HepG2 (cell line): ENCODE results near the gene AP2S1. TPM values are rescaled to one million over a fixed set of nuclear protein-coding genes. Genes with fewer than 3 reads are reported as not detected.
A peak's percentile ranks its signal among the peaks of the same experiment; 100 is the strongest.

Source experiments
- BRCA1 ChIP-seq: sonication (generic); formaldehyde crosslinking; IDR thresholded peaks from 2 replicates; pipeline ENCODE4 v1.4.0; 2020; ENCODE audit warnings: missing genetic modification reagents
- CHD2 ChIP-seq: IDR thresholded peaks from 2 replicates; pipeline ENCODE4 v1.6.1; 2011; ENCODE audit warnings: low read depth, low read length, improper control_type of control experiment
- FOXO1 ChIP-seq: sonication (generic); formaldehyde crosslinking; IDR thresholded peaks from 2 replicates; pipeline ENCODE4 v1.4.0; 2020; ENCODE audit warnings: missing genetic modification reagents
- KDM5B ChIP-seq: sonication (generic); formaldehyde crosslinking; IDR thresholded peaks from 2 replicates; pipeline ENCODE4 v1.4.0; 2020; ENCODE audit warnings: missing genetic modification reagents, mild to moderate bottlenecking, borderline replicate concordance
- MEIS1 ChIP-seq: sonication (generic); formaldehyde crosslinking; IDR thresholded peaks from 2 replicates; pipeline ENCODE4 v1.9.0; 2021; ENCODE audit warnings: mild to moderate bottlenecking, missing genetic modification reagents, moderate library complexity, borderline replicate concordance
- REPIN1 ChIP-seq: sonication (generic); formaldehyde crosslinking; IDR thresholded peaks from 2 replicates; pipeline ENCODE4 v1.8.0; 2022; ENCODE audit warnings: missing genetic modification reagents, low read depth, mild to moderate bottlenecking, borderline replicate concordance
- SAFB2 ChIP-seq: sonication (generic); formaldehyde crosslinking; IDR thresholded peaks from 2 replicates; pipeline ENCODE4 v1.5.1; 2020; ENCODE audit warnings: missing genetic modification reagents, low read depth, mild to moderate bottlenecking, borderline replicate concordance
- SP1 ChIP-seq, 2 experiments: fragments of 450-650 bp in 1 of 2; sonication (generic) in 1 of 2; formaldehyde crosslinking in 1 of 2; IDR thresholded peaks; 2 replicates each; pipeline versions ENCODE4 v1.4.0 to v1.6.1; 2016 to 2020; ENCODE audit warnings: missing genetic modification reagents in 1 of 2
- SPEN ChIP-seq: sonication (generic); formaldehyde crosslinking; IDR thresholded peaks from 2 replicates; pipeline ENCODE4 v1.5.1; 2020; ENCODE audit warnings: low read depth, mild to moderate bottlenecking, missing genetic modification reagents
- ZBTB7B ChIP-seq: sonication (generic); formaldehyde crosslinking; IDR thresholded peaks from 2 replicates; pipeline ENCODE4 v1.4.0; 2020; ENCODE audit warnings: missing genetic modification reagents
- ZFYVE20 ChIP-seq: sonication (generic); formaldehyde crosslinking; IDR thresholded peaks from 2 replicates; pipeline ENCODE4 v1.8.0; 2023; ENCODE audit warnings: low read depth, mild to moderate bottlenecking, moderate library complexity, missing genetic modification reagents, borderline replicate concordance
- ZNF431 ChIP-seq: sonication (generic); formaldehyde crosslinking; IDR thresholded peaks from 2 replicates; pipeline ENCODE4 v1.9.0; 2022; ENCODE audit warnings: missing genetic modification reagents, low read depth, mild to moderate bottlenecking, borderline replicate concordance
- ZNF644 ChIP-seq: IDR thresholded peaks from 2 replicates; pipeline ENCODE4 v1.6.1; 2016; ENCODE audit warnings: low read depth
- ZNF674 ChIP-seq: sonication (generic); formaldehyde crosslinking; IDR thresholded peaks from 2 replicates; pipeline ENCODE4 v1.5.0; 2020; ENCODE audit warnings: low read depth, mild to moderate bottlenecking, missing genetic modification reagents
- ZNF709 ChIP-seq: sonication (generic); formaldehyde crosslinking; IDR thresholded peaks from 2 replicates; pipeline ENCODE4 v1.5.0; 2020; ENCODE audit warnings: mild to moderate bottlenecking, missing genetic modification reagents
- ZNF777 ChIP-seq: sonication (generic); formaldehyde crosslinking; IDR thresholded peaks from 2 replicates; pipeline ENCODE4 v1.4.0; 2020; ENCODE audit warnings: missing genetic modification reagents
- ZNF850 ChIP-seq: sonication (generic); formaldehyde crosslinking; conservative IDR thresholded peaks from 2 replicates; pipeline ENCODE4 v1.9.0; 2021; ENCODE audit warnings: mild to moderate bottlenecking, missing genetic modification reagents
- ZNF891 ChIP-seq: sonication (generic); formaldehyde crosslinking; IDR thresholded peaks from 2 replicates; pipeline ENCODE4 v1.5.0; 2020; ENCODE audit warnings: mild to moderate bottlenecking, missing genetic modification reagents
- ZSCAN31 ChIP-seq: sonication (generic); formaldehyde crosslinking; IDR thresholded peaks from 2 replicates; pipeline ENCODE4 v1.5.0; 2020; ENCODE audit warnings: low read depth, mild to moderate bottlenecking, missing genetic modification reagents
- polyA plus RNA-seq, 8 experiments: library from polyadenylated mRNA; depleted of rRNA in 3 of 8; stranded (reverse) in 7 of 8; unstranded in 1 of 8; fragments of >200 nt; fragmentation: Illumina TruSeq in 4 of 8; extraction: Trizol in 4 of 8; gene quantifications; 2 replicates each; pipeline versions ENCODE4 v1.2.1 to v1.2.3, GENCODE V29; 2011 to 2016; ENCODE audit warnings: low read depth in 4 of 8, missing spikeins in 1 of 8, mixed read lengths in 1 of 8; ENCODE audit not compliant: insufficient read depth in 1 of 8
- total RNA-seq, 5 experiments: library from RNA; depleted of rRNA; stranded (reverse); fragments of >200 nt; fragmentation: Illumina TruSeq; extraction: Trizol; gene quantifications; 2 replicates each; pipeline ENCODE4 v1.2.3, GENCODE V29; 2016; ENCODE audit warnings: low read depth in 1 of 5
- TF ChIP-seq, protein P1 (sequence below): sonication (generic); formaldehyde crosslinking; conservative IDR thresholded peaks from 2 replicates; pipeline ENCODE4 v1.8.0; 2022; ENCODE audit warnings: missing genetic modification reagents
- TF ChIP-seq, protein P2 (sequence below): sonication (generic); formaldehyde crosslinking; conservative IDR thresholded peaks from 2 replicates; pipeline ENCODE4 v1.8.1; 2023; ENCODE audit warnings: missing genetic modification reagents
- TF ChIP-seq, protein P3 (sequence below): sonication (generic); formaldehyde crosslinking; IDR thresholded peaks from 2 replicates; pipeline ENCODE4 v1.4.0; 2020; ENCODE audit warnings: low read depth, mild to moderate bottlenecking, missing genetic modification reagents
- TF ChIP-seq, protein P4 (sequence below): sonication (generic); formaldehyde crosslinking; IDR thresholded peaks from 2 replicates; pipeline ENCODE4 v1.4.0; 2020; ENCODE audit warnings: missing genetic modification reagents

The AP2S1 gene
- total and polyA plus RNA-seq, 2 of the 13 experiments (the other 11 are each of a cell fraction or from before 2014, with no cell fraction given), result 45.2 to 86.1 TPM

DNA sequence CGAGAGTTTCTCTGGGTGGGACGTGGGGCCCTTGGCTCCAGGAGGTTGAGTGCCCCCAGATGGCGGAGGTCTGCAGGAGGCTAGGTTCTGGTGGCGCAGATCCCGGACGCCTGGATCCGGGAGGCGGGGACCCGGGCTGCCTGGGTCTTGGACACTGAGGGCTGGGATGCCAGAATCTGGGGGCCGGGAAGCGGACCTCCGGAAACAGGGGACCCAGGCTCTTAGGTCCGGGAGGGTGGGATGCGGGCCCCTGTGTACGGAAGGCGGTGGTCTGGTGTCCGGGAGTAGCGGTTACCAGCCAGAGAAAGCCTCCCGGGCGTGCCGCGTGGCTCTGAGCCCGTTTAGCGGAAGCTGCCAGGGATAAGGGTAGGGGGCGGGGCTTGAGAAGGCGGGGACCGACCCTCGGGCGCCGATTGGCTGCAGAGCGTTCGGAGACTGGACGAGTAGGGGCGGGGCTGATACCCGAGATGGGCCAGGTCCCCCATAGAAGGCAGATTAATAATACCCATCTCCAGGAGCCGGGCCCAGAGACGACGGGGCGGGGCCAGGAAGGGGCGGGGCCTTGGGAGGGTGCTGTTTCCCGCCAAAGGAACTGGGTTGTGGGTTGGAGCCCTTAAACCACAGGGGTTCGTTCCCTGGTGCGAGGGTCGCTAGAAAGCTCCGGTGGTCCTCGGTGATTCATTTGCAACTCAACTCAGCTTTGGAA is 62.2 kb downstream of the AP2S1 start, which contains the start of gene SLC1A5 (continued):
- TF ChIP-seq MEIS1 (CRISPR knock-in tag) (no peak), SPEN (CRISPR knock-in tag) (peak; percentile 34; the same call in 1 of the 2 replicates), ZBTB7B (peak; percentile 51; the same call in 1 of the 2 replicates), ZNF709 (CRISPR knock-in tag) (peak; percentile 81), REPIN1 (CRISPR knock-in tag) (peak; percentile 76; the same call in 1 of the 2 replicates), ZNF431 (peak; percentile 63; the same call in 1 of the 2 replicates), ZNF850 (0 out of 2 replicates have a peak, but pooled peaks have one; percentile 51), SP1 (IDR thresholded peaks at IDR 0.05) (no peak), SP1 (CRISPR knock-in tag; IDR thresholded peaks at IDR 0.05) (peak; percentile 83), BRCA1 (CRISPR knock-in tag) (no peak), SAFB2 (CRISPR knock-in tag) (no peak), KDM5B (CRISPR knock-in tag) (no peak; the same call in 1 of the 2 replicates), ZNF891 (CRISPR knock-in tag) (peak; percentile 74; the same call in 1 of the 2 replicates), CHD2 (peak; percentile 19; the same call in 1 of the 2 replicates), ZNF674 (no peak; the same call in 1 of the 2 replicates), FOXO1 (CRISPR knock-in tag) (peak; percentile 54), ZNF644 (CRISPR knock-in tag) (no peak), ZFYVE20 (CRISPR knock-in tag) (no peak), ZSCAN31 (no peak), ZNF777 (CRISPR knock-in tag) (no peak; the same call in 1 of the 2 replicates)
- TF ChIP-seq, protein P1, sequence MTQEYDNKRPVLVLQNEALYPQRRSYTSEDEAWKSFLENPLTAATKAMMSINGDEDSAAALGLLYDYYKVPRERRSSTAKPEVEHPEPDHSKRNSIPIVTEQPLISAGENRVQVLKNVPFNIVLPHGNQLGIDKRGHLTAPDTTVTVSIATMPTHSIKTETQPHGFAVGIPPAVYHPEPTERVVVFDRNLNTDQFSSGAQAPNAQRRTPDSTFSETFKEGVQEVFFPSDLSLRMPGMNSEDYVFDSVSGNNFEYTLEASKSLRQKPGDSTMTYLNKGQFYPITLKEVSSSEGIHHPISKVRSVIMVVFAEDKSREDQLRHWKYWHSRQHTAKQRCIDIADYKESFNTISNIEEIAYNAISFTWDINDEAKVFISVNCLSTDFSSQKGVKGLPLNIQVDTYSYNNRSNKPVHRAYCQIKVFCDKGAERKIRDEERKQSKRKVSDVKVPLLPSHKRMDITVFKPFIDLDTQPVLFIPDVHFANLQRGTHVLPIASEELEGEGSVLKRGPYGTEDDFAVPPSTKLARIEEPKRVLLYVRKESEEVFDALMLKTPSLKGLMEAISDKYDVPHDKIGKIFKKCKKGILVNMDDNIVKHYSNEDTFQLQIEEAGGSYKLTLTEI, result no peak
- TF ChIP-seq, protein P2, sequence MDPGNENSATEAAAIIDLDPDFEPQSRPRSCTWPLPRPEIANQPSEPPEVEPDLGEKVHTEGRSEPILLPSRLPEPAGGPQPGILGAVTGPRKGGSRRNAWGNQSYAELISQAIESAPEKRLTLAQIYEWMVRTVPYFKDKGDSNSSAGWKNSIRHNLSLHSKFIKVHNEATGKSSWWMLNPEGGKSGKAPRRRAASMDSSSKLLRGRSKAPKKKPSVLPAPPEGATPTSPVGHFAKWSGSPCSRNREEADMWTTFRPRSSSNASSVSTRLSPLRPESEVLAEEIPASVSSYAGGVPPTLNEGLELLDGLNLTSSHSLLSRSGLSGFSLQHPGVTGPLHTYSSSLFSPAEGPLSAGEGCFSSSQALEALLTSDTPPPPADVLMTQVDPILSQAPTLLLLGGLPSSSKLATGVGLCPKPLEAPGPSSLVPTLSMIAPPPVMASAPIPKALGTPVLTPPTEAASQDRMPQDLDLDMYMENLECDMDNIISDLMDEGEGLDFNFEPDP (CRISPR knock-in tag), result no peak
- TF ChIP-seq, protein P3, sequence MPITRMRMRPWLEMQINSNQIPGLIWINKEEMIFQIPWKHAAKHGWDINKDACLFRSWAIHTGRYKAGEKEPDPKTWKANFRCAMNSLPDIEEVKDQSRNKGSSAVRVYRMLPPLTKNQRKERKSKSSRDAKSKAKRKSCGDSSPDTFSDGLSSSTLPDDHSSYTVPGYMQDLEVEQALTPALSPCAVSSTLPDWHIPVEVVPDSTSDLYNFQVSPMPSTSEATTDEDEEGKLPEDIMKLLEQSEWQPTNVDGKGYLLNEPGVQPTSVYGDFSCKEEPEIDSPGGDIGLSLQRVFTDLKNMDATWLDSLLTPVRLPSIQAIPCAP (CRISPR knock-in tag), result no peak
- TF ChIP-seq, protein P4, sequence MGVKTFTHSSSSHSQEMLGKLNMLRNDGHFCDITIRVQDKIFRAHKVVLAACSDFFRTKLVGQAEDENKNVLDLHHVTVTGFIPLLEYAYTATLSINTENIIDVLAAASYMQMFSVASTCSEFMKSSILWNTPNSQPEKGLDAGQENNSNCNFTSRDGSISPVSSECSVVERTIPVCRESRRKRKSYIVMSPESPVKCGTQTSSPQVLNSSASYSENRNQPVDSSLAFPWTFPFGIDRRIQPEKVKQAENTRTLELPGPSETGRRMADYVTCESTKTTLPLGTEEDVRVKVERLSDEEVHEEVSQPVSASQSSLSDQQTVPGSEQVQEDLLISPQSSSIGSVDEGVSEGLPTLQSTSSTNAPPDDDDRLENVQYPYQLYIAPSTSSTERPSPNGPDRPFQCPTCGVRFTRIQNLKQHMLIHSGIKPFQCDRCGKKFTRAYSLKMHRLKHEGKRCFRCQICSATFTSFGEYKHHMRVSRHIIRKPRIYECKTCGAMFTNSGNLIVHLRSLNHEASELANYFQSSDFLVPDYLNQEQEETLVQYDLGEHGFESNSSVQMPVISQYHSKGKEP (CRISPR knock-in tag), result peak; percentile 79; the same call in 1 of the 2 replicates
